HG03439 (cell line): ENCODE measurements around the gene YAP1.
"Not testable (repeated sequence)": the region's sequence is repeated elsewhere in the genome, so short reads cannot be mapped to it uniquely, and the experiment has no call there.

Source experiments
- ATAC-seq: cut with Tn5 transposase; IDR thresholded peaks from one replicate; pipeline ENCODE4 v1.9.1; 2021; ENCODE audit warnings: mild to moderate bottlenecking, moderate library complexity; ENCODE audit not compliant: unreplicated experiment

The YAP1 gene

DNA sequence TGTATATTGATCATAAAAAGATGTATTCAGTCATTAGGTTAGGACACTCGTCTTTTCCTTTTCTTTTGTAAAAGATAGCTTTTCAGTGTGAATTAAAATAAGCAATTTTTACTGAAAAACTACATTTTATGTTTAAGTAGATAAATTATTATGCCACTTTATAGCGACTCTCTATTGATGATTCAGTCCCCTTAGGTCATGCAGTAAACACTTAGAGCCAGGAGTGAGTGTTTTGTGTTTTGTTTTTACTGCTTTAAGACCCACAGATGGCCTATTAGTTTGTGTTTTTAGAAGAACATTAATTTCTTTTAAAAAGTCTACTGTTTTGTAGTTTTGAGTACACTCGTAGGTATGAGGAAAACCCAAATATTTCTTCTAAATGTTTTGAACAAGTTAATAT lies 86.6 kb downstream of the YAP1 start:
- no peak for ATAC-seq

GRCh38 chr11:102197670-102198139 lies 87.5 kb downstream of the YAP1 start:
- no peak for ATAC-seq

DNA sequence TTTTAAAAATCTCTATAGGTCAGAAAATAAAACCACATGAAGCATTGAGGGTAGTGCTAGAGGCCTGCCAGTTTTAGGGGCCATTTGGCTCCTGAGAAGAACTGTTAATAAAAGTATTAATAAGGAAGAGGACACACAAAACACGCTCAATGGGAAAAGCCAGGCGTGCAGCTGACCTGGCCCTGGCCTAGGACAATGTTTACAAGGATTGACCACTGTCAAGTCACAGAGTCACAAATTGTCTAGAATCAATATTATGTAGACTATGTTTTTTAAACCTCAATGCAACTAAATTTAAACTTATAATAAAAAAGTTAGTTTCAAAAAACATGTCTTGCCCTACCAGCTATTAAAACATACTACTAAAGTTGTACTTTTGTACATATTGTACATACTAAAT lies 89.4 kb downstream of the YAP1 start:
- ATAC-seq = no peak

GRCh38 chr11:102200325-102200724 lies 90.1 kb downstream of the YAP1 start:
- ATAC-seq = not testable (repeated sequence)

GRCh38 chr11:102201776-102202175 lies 91.5 kb downstream of the YAP1 start:
- ATAC-seq = no peak

GRCh38 chr11:102202972-102203371 lies 92.7 kb downstream of the YAP1 start:
- ATAC-seq = no peak

GRCh38 chr11:102204174-102204573 lies 93.9 kb downstream of the YAP1 start:
- ATAC-seq = no peak

DNA sequence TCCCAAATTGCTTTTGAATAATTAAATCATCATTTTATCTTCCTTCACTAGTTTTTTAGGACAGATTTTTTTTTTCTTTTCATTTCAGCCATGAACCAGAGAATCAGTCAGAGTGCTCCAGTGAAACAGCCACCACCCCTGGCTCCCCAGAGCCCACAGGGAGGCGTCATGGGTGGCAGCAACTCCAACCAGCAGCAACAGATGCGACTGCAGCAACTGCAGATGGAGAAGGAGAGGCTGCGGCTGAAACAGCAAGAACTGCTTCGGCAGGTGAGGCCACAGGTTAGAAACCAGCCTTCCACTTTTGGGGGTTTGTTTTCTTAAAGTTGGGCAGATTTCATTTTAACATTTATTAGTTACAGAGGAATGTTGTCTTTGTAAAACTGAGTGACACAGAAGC lies 95.6 kb downstream of the YAP1 start:
- ATAC-seq = no peak

DNA sequence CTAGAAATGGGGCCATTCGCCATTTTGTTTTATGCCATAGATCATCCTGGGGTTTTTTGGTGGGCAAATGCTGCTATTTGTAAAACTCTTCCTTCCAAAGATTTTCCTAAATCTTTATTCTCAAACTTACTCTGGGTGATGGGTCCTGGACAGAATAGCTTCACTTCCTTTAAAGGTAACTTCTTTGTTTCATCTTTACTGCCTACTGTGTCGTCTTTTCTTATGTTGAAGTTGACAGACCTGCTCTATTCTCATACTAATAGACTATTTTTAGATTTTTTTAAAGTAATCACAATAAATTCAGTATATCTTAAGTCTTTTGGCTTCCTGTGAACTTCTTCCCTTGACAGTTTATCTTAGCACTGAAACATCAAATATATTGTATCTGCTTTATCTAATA lies 98.6 kb downstream of the YAP1 start:
- ATAC-seq = no peak

DNA sequence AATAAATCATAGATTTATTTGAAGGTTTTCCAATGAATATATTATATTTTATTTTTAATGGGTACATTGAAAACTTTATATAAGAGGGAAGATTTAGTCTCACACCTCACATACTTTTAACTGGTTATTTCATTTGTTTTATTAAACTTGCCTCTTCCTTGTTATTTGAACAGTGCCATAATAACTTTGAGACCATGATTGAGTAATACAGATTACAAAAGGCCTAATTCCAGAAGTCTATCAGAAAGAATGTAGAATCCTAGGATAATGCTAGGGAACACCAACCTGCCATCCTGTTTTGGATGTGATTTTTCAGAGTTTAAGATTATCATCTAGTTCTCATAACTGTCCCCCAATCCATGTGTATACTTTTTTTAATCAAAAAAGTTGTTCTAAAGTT lies 104.4 kb downstream of the YAP1 start:
- ATAC-seq = no peak

GRCh38 chr11:102216433-102217075 lies 106.3 kb downstream of the YAP1 start:
- ATAC-seq = no peak

- ATAC-seq = no peak
Observed at GRCh38 chr11:102220728-102221467, 110.7 kb downstream of the YAP1 start.

GRCh38 chr11:102223859-102224258 lies 113.6 kb downstream of the YAP1 start:
- ATAC-seq = no peak

- ATAC-seq = no peak
Observed at GRCh38 chr11:102225689-102226568, 115.7 kb downstream of the YAP1 start.

GRCh38 chr11:102226702-102227490 lies 116.6 kb downstream of the YAP1 start:
- ATAC-seq = no peak

- ATAC-seq = no peak
Observed at GRCh38 chr11:102229510-102230123, 119.4 kb downstream of the YAP1 start.

DNA sequence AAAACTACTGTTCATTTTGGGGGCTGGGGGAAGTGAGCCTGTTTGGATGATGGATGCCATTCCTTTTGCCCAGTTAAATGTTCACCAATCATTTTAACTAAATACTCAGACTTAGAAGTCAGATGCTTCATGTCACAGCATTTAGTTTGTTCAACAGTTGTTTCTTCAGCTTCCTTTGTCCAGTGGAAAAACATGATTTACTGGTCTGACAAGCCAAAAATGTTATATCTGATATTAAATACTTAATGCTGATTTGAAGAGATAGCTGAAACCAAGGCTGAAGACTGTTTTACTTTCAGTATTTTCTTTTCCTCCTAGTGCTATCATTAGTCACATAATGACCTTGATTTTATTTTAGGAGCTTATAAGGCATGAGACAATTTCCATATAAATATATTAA lies 119.9 kb downstream of the YAP1 start:
- no peak for ATAC-seq

DNA sequence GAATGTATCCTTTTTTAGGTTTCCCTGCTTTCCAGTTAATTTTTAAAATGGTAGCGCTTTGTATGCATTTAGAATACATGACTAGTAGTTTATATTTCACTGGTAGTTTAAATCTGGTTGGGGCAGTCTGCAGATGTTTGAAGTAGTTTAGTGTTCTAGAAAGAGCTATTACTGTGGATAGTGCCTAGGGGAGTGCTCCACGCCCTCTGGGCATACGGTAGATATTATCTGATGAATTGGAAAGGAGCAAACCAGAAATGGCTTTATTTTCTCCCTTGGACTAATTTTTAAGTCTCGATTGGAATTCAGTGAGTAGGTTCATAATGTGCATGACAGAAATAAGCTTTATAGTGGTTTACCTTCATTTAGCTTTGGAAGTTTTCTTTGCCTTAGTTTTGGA lies 120.7 kb downstream of the YAP1 start:
- no peak for ATAC-seq

DNA sequence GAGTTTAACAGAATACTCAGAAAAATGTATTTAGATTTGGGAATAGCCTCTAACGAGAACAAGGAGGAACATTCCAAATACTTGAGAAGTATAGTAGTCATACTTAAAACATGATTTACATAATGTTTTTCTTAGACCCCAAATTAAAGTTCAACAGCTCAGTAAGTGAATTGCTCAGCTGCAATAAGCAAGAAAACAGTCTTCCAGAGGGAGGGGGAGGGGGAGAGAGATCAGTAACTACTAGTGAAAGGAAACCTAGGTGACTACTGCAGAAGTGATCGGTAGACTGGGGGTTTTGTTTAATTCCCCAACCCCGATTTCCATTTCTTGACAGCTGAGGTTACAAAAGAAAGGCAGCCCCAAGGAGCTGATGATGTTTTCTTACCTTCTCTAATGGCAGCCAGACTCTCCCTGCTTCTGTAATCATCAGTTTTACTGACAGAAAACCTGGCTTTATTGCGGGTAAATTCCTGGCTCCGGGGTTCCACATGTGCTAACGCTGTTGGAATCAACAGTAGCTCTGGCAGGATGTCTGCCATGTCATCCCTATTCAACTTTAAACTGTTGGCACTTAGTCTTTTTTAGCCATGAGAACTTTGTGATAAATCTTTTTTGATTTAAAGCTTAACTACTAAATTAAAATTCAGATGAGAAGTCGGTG lies 124.7 kb downstream of the YAP1 start:
- ATAC-seq = no peak
